Measurements from ENCODE around the gene DDI2.

- TF ChIP-seq CTCF (IDR thresholded peaks at IDR 0.05) (no peak), POLR2A (IDR thresholded peaks at IDR 0.05) (no peak)
Measured at GRCh38 chr1:15592285-15592684, 25.0 kb upstream of the DDI2 start.

Measured in body of pancreas (tissue), 4 donors.